Transverse colon (tissue), 3 donors: ENCODE data around the gene CTDP1.

Experiments used
- CTCF ChIP-seq, 5 experiments: fragments of 200-600 bp in 3 of 5; fragments of 450-650 bp in 2 of 5; sonication (generic) in 3 of 5; IDR thresholded peaks; 1 replicate in 2 of 5; 2 replicates in 3 of 5; pipeline ENCODE4 v1.5.1; 2016 to 2017; ENCODE audit warnings: antibody characterized with exemption in 5 of 5, inconsistent platforms in 3 of 5, mild to moderate bottlenecking in 2 of 5, moderate library complexity in 1 of 5
- EP300 ChIP-seq: sonication (generic); formaldehyde crosslinking; IDR thresholded peaks from one replicate; pipeline ENCODE4 v1.6.1; 2017; ENCODE audit warnings: antibody characterized with exemption, low read depth

GRCh38 chr18:79760348-79760747 is 80.7 kb downstream of the CTDP1 start:
- TF ChIP-seq CTCF (IDR thresholded peaks at IDR 0.05) = no peak
- no peak for TF ChIP-seq EP300
